ENCODE measurements around the gene OR10C1.

GRCh38 chr6:29462022-29462421 lies 22.9 kb downstream of the OR10C1 start:
- TF ChIP-seq POLR2A (IDR thresholded peaks at IDR 0.05; ENCODE audit: low read depth, low read length) (no peak), MAZ (IDR thresholded peaks at IDR 0.05; ENCODE audit: borderline replicate concordance, low read depth, low read length) (no peak), RAD21 (IDR thresholded peaks at IDR 0.05; ENCODE audit: low read length) (no peak), CTCF (conservative IDR thresholded peaks at IDR 0.05; ENCODE audit: low read depth, low read length) (no peak), FOS (IDR thresholded peaks at IDR 0.05; ENCODE audit: low read depth, low read length) (no peak), SMC3 (IDR thresholded peaks at IDR 0.05; ENCODE audit: low read depth, low read length) (no peak), MXI1 (IDR thresholded peaks at IDR 0.05; ENCODE audit: borderline replicate concordance, low read depth, low read length) (no peak), RCOR1 (IDR thresholded peaks at IDR 0.05; ENCODE audit: insufficient replicate concordance, low read length) (no peak), MAFK (IDR thresholded peaks at IDR 0.05; ENCODE audit: low read depth, low read length) (no peak), CEBPB (IDR thresholded peaks at IDR 0.05; ENCODE audit: low read depth, low read length) (no peak), USF2 (IDR thresholded peaks at IDR 0.05; ENCODE audit: low read depth, low read length) (no peak)

Measured in IMR-90 (cell line).